ENCODE results near the gene BIN1.

DNA sequence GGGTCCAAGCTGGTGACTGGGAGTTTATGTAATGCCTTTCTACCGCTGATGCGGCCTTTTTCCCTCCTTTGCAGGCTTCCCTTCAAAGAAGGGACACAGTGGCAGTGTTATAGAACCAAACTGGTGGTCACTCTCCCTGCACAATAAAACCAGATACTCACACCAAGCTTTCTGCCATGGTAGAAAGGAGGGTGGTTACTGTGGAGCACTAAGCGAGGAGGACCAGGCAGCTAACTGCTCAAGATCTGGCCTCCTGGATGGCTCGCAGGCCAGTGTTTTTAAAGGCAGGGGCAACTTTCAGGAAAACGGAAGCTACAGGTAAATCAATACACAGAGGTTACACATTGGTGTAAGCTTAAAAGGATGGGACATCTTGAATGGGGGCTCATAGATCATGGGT lies 89.4 kb downstream of the BIN1 start:
- TF ChIP-seq, protein P1, sequence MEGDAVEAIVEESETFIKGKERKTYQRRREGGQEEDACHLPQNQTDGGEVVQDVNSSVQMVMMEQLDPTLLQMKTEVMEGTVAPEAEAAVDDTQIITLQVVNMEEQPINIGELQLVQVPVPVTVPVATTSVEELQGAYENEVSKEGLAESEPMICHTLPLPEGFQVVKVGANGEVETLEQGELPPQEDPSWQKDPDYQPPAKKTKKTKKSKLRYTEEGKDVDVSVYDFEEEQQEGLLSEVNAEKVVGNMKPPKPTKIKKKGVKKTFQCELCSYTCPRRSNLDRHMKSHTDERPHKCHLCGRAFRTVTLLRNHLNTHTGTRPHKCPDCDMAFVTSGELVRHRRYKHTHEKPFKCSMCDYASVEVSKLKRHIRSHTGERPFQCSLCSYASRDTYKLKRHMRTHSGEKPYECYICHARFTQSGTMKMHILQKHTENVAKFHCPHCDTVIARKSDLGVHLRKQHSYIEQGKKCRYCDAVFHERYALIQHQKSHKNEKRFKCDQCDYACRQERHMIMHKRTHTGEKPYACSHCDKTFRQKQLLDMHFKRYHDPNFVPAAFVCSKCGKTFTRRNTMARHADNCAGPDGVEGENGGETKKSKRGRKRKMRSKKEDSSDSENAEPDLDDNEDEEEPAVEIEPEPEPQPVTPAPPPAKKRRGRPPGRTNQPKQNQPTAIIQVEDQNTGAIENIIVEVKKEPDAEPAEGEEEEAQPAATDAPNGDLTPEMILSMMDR (IDR thresholded peaks at IDR 0.05): no peak
- no peak for TF ChIP-seq POLR2A (IDR thresholded peaks at IDR 0.05)
